ENCODE data around the gene GZF1. TPM values are rescaled to one million over a fixed set of nuclear protein-coding genes. Genes with fewer than 3 reads are reported as not detected.
A peak's percentile ranks its signal among the peaks of the same experiment; 100 is the strongest.

Gene GZF1
- total RNA-seq, 1 donor from 2014 or later, result 12.9 TPM

- Histone ChIP-seq H3K36me3 (no peaks in the 10 kb centered on the region), H4K20me1 (ENCODE audit: low read depth) (peaks cover 82% of the 10 kb centered on the region), H3K27me3 (no peaks in the 10 kb centered on the region), H3K79me2 (ENCODE audit: low read depth) (peaks cover 100% of the 10 kb centered on the region), H3K27ac (no peak overlapping the region), H2AFZ (replicated peaks) (no peak overlapping the region), H3K9ac (no peak overlapping the region), H3K4me3 (no peak overlapping the region), H3K9me3 (ENCODE audit: low read depth) (no peaks in the 10 kb centered on the region), H3K4me2 (no peak overlapping the region), H3F3A (ENCODE audit: low read depth) (no peaks in the 10 kb centered on the region), H3K4me1 (peaks cover 12% of the 10 kb centered on the region)
- Mint-ChIP-seq H3K27me3 (ENCODE audit: insufficient read depth, low read depth) (no peaks in the 10 kb centered on the region), H3K9me3 (no peaks in the 10 kb centered on the region), H3K4me3 (no peak overlapping the region), H3K4me1 (peaks cover 17% of the 10 kb centered on the region), H3K27ac (no peak overlapping the region), H3K36me3 (peaks cover 2% of the 10 kb centered on the region)
- no peak for DNase-seq (ENCODE audit: low spot score)
- no peak for TF ChIP-seq EZH2 (IDR thresholded peaks at IDR 0.05)
Measured at GRCh38 chr20:23415959-23416583, 54.1 kb downstream of the GZF1 start.

GRCh38 chr20:23417861-23418260, 55.9 kb downstream of the GZF1 start:
- Histone ChIP-seq H2AFZ (replicated peaks) (no peak overlapping the region), H3K36me3 (no peaks in the 10 kb centered on the region), H3K79me2 (ENCODE audit: low read depth) (peaks cover 83% of the 10 kb centered on the region), H3K9me3 (ENCODE audit: low read depth) (no peaks in the 10 kb centered on the region), H3K4me3 (no peak overlapping the region), H3K4me1 (peaks cover 12% of the 10 kb centered on the region), H3K27ac (no peak overlapping the region), H4K20me1 (ENCODE audit: low read depth) (peaks cover 66% of the 10 kb centered on the region), H3K27me3 (no peaks in the 10 kb centered on the region), H3F3A (ENCODE audit: low read depth) (no peaks in the 10 kb centered on the region), H3K4me2 (no peak overlapping the region), H3K9ac (no peak overlapping the region)
- Mint-ChIP-seq H3K4me1 (peaks cover 22% of the 10 kb centered on the region), H3K9me3 (no peaks in the 10 kb centered on the region), H3K27me3 (ENCODE audit: insufficient read depth, low read depth) (no peaks in the 10 kb centered on the region), H3K36me3 (peaks cover 2% of the 10 kb centered on the region), H3K4me3 (no peak overlapping the region), H3K27ac (no peak overlapping the region)
- DNase-seq (ENCODE audit: low spot score), result no peak
- TF ChIP-seq EZH2 (IDR thresholded peaks at IDR 0.05) (no peak), EZH2phosphoT487 (IDR thresholded peaks at IDR 0.05) (no peak), CTCF (IDR thresholded peaks at IDR 0.05) (no peak)

- TF ChIP-seq EZH2 (IDR thresholded peaks at IDR 0.05), result no peak
- no peak for TF ChIP-seq CTCF (IDR thresholded peaks at IDR 0.05)
- no peak for TF ChIP-seq EZH2phosphoT487 (IDR thresholded peaks at IDR 0.05)
- Histone ChIP-seq H3F3A (ENCODE audit: low read depth) (no peaks in the 10 kb centered on the region), H3K4me2 (peak overlapping the region; percentile 79), H2AFZ (replicated peaks) (no peak overlapping the region), H4K20me1 (ENCODE audit: low read depth) (peaks cover 52% of the 10 kb centered on the region), H3K27ac (no peak overlapping the region), H3K9ac (no peak overlapping the region), H3K9me3 (ENCODE audit: low read depth) (no peaks in the 10 kb centered on the region), H3K4me3 (peak overlapping the region; percentile 90), H3K27me3 (no peaks in the 10 kb centered on the region), H3K36me3 (no peaks in the 10 kb centered on the region), H3K79me2 (ENCODE audit: low read depth) (peaks cover 65% of the 10 kb centered on the region), H3K4me1 (peaks cover 12% of the 10 kb centered on the region)
- Mint-ChIP-seq H3K9me3 (no peaks in the 10 kb centered on the region), H3K4me3 (peak overlapping the region; percentile 92), H3K4me1 (peaks cover 22% of the 10 kb centered on the region), H3K27ac (no peak overlapping the region), H3K27me3 (ENCODE audit: insufficient read depth, low read depth) (peaks cover under 1% of the 10 kb centered on the region), H3K36me3 (peaks cover 2% of the 10 kb centered on the region)
- DNase-seq (ENCODE audit: low spot score), result no peak
Measured at GRCh38 chr20:23419657-23419994, 57.6 kb downstream of the GZF1 start.

Measured in neural progenitor cell (in vitro differentiated cells).